Renal pelvis (tissue), 12 donors: Measurements from ENCODE around the gene ANKMY1. TPM values are rescaled to one million over a fixed set of nuclear protein-coding genes. Genes with fewer than 3 reads are reported as not detected.

Experiments
- DNase-seq: peaks from one replicate; pipeline ENCODE4 v3.0.0-alpha.2; 2013
- long read RNA-seq, 16 experiments: transcript quantifications; one replicate each; lab custom pipeline, GENCODE V29; 2026
- polyA plus RNA-seq, 3 donors: library from polyadenylated mRNA; unstranded; fragments of 120-200 nt; gene quantifications; one replicate each; pipeline ENCODE4 v1.2.1, GENCODE V29; 2013; ENCODE audit not compliant: insufficient read length in 3 of 3

The ANKMY1 gene
- 10 to 100 TPM; 11.7 to 15.6 (median 12.6) TPM for polyA plus RNA-seq
- long read RNA-seq, donor 1, partial matches to known transcripts = 60 of 73 reads
- long read RNA-seq, donor 1, other reads (novel, unspliced or antisense) = 13 of 73 reads
- long read RNA-seq, donor 2, full-length matches to known transcripts = 3 of 3 reads
- long read RNA-seq, donor 2, partial matches to known transcripts = 0 of 3 reads
- long read RNA-seq, donor 2, other reads (novel, unspliced or antisense) = 0 of 3 reads
- long read RNA-seq, donor 3, partial matches to known transcripts = 14 of 14 reads
- long read RNA-seq, donor 3, other reads (novel, unspliced or antisense) = 0 of 14 reads
- long read RNA-seq, donor 4 = 0 reads
- long read RNA-seq, donor 5, full-length matches to known transcripts = 2 of 13 reads
- long read RNA-seq, donor 5, partial matches to known transcripts = 11 of 13 reads
- long read RNA-seq, donor 5, other reads (novel, unspliced or antisense) = 0 of 13 reads
- long read RNA-seq, donor 6, partial matches to known transcripts = 10 of 17 reads
- long read RNA-seq, donor 6, other reads (novel, unspliced or antisense) = 6 of 17 reads
- long read RNA-seq, donor 7 = 0 reads
- long read RNA-seq, donor 8 = 0 reads
- long read RNA-seq, donor 9, partial matches to known transcripts = 0 of 1 reads
- long read RNA-seq, donor 9, other reads (novel, unspliced or antisense) = 0 of 1 reads
- long read RNA-seq, donor 10, full-length matches to known transcripts = 1 of 11 reads
- long read RNA-seq, donor 10, partial matches to known transcripts = 5 of 11 reads
- long read RNA-seq, donor 10, other reads (novel, unspliced or antisense) = 5 of 11 reads
- long read RNA-seq, donor 11, partial matches to known transcripts = 29 of 29 reads
- long read RNA-seq, donor 11, other reads (novel, unspliced or antisense) = 0 of 29 reads
- long read RNA-seq, donor 12, partial matches to known transcripts = 0 of 2 reads
- long read RNA-seq, donor 12, other reads (novel, unspliced or antisense) = 0 of 2 reads
- long read RNA-seq, donor 13 = 0 reads
- long read RNA-seq, donor 14 = 0 reads
- long read RNA-seq, donor 15, partial matches to known transcripts = 67 of 88 reads
- long read RNA-seq, donor 15, other reads (novel, unspliced or antisense) = 19 of 88 reads
- long read RNA-seq, donor 16, full-length matches to known transcripts = 1 of 21 reads
- long read RNA-seq, donor 16, partial matches to known transcripts = 0 of 21 reads
- long read RNA-seq, donor 16, other reads (novel, unspliced or antisense) = 20 of 21 reads

GRCh38 chr2:240557808-240558207 is at the start of gene ANKMY1:
ANKMY1 (minus strand) TSS chr2:240557988; CDS start chr2:240557335, 653 bp downstream.
- peak; percentile 74 for DNase-seq

GRCh38 chr2:240605867-240606743 is 48.3 kb upstream of the ANKMY1 start:
- DNase-seq = no peak

- DNase-seq = no peak
Observed at GRCh38 chr2:240604939-240605716, 47.3 kb upstream of the ANKMY1 start.

GRCh38 chr2:240604291-240604938 is 46.6 kb upstream of the ANKMY1 start:
- peak; percentile 77 for DNase-seq

GRCh38 chr2:240603846-240604245 is 46.1 kb upstream of the ANKMY1 start:
- no peak for DNase-seq

GRCh38 chr2:240603081-240603835 is 45.5 kb upstream of the ANKMY1 start:
- no peak for DNase-seq

- DNase-seq = no peak
Observed at GRCh38 chr2:240602266-240603050, 44.7 kb upstream of the ANKMY1 start.

GRCh38 chr2:240601831-240602160 is 44.0 kb upstream of the ANKMY1 start:
- no peak for DNase-seq

GRCh38 chr2:240601061-240601830 is 43.5 kb upstream of the ANKMY1 start:
- no peak for DNase-seq

- DNase-seq = no peak
Observed at GRCh38 chr2:240600451-240600961, 42.7 kb upstream of the ANKMY1 start.

- no peak for DNase-seq
Observed at GRCh38 chr2:240599141-240599583, 41.4 kb upstream of the ANKMY1 start.

GRCh38 chr2:240598311-240598911 is 40.6 kb upstream of the ANKMY1 start:
- DNase-seq = no peak

- DNase-seq = no peak
Observed at GRCh38 chr2:240597419-240598181, 39.8 kb upstream of the ANKMY1 start.

GRCh38 chr2:240597054-240597418 is 39.2 kb upstream of the ANKMY1 start:
- no peak for DNase-seq

- DNase-seq = no peak
Observed at GRCh38 chr2:240596491-240596931, 38.7 kb upstream of the ANKMY1 start.

GRCh38 chr2:240596080-240596460 is 38.3 kb upstream of the ANKMY1 start:
- no peak for DNase-seq
